ENCODE results near the gene PRUNE1.
A peak's percentile ranks its signal among the peaks of the same experiment; 100 is the strongest.

Gene PRUNE1

DNA sequence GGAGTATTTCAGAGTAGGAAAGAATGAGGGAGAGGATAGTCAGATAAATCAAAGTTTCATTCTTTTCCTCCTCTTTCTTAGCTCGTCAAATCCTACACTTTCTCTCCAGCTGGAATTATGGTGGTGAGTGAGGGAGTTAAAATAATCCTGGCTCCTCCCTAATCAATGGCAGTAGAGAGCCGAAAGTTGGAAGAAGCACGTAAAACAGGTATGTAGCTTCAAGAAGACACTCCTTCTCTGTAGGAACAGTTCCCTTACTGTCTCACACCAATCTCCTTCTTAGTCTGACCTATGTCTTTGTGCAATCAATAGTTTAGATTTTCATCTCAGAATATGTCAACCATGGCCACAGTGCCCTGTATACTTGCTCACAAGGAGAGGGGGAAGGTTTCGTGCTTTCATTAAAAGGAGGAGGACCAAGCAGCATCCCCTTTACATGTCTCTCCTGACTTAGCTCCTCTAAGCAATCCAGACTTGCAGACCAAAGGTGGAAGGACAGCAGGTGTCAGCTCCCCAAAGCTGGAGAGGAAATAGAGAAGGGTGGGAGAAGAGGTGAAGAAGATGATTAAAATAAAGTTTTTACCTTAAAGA lies 2.4 kb upstream of the PRUNE1 start:
- no peak for DNase-seq (ENCODE audit: low read depth in 2 of 3, low spot score in 2 of 3)

DNA sequence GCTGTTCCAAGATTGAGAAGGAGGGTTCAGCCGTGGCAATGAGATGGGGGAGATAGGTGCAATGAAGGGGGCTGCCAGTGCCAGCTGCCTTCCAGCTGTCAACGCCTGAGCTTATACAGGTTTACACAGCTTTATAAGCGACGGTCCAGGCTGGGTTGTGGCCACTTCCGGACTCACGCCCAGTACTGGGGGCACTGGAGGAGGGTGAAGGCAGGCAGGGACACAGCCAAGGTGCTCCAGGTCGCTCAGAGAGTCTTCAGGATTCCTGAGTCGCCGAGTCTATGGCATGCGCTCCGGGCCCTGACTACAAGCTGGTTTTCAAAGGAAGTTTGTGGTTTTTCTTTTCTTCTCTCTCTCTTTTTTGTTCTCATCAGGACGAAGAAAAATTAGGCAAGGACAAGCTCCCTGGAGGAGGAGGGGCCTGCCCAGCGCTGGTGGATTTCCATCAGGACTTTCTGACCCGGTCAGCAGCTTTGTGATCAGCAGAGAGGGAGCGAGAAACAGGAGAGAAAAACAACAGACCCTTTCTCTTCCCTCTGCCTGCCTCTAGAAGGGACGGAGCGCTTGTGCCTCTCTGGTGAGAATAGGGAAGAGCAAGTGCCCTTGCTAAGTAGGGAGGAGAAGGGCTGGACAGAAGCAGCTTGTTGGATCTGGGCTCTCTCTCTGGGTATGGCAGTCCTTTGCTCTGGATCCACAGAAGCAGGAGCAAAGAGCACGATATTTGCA lies 1.8 kb upstream of the PRUNE1 start, which contains the start of gene MINDY1:
Gene MINDY1 (minus strand): TSS at position 576 of the 726 bp plus-strand sequence. CDS start 4,285 bp downstream, outside the sequence.
- no peak for DNase-seq (ENCODE audit: low read depth in 2 of 3, low spot score in 2 of 3)

DNA sequence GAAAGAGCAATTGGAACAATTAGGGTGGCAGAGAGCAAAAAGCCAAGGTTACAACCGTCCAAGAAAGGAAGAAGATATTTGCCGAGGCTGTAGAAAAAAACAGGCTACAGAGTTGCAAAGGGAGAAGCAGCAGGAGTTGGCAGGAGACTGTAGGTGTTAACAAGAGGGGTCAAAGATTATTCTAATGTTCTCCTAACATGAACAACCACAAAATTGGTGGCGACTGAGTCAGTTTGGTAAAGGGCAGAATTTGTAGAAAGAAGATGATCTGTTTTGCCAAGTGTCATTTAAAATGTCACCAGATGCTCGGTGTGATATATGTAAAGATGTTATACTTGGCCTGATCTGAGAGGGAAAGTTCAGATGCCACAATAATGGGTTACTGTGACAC lies 401 bp upstream of the PRUNE1 start:
- no peak for DNase-seq (ENCODE audit: low read depth in 2 of 3, low spot score in 2 of 3)

DNA sequence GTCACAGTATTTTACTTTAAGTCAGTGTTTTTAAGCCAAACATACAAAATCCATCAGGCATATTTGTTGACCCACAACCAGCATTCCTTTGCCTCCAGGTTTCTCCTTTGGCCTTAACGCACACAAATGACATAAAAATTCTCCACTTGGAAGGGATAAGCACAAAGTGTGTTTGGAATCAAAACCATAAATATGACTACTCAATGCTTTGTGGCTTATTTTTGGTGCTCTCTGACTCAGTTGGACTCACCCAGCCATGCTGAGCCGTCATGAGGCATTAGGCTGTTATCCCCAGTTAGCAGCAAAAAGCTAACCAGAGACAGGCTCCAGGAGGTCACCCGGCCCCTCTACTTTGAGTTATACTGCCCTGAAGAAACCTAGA lies 948 bp downstream of the PRUNE1 start:
- no peak for DNase-seq (ENCODE audit: low read depth in 2 of 3, low spot score in 2 of 3)

DNA sequence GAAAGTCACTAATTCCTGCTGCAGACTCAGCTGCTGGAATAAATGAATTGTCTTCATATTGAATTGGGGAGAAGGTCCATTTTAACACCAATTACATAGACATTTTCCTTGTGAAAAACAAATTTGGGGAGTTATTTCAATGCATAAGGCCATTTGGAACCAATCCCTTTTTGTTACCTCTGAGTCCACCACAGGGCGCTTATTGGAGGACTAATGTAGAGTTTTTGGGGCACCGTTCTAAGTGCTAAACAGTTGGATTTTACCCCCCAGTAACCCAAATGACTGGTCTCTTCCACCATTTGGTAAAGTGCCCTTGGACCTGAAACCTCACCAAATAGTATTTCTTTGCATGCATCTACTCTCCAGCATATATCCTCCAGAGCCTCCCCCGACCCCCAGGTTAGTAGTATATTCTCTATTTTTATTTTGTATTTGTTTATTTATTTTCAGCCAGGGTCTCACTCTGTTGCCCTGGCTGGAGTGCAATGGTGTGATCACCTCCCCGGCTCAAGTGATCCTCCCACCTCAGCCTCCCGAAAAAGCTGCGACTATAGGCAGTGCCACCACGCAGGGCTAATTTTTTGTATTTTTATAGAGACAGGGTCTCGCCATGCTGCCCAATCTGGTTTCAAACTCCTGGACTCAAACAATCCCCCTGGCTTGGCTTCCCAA lies 1.6 kb downstream of the PRUNE1 start:
- no peak for DNase-seq (ENCODE audit: low read depth in 2 of 3, low spot score in 2 of 3)

DNA sequence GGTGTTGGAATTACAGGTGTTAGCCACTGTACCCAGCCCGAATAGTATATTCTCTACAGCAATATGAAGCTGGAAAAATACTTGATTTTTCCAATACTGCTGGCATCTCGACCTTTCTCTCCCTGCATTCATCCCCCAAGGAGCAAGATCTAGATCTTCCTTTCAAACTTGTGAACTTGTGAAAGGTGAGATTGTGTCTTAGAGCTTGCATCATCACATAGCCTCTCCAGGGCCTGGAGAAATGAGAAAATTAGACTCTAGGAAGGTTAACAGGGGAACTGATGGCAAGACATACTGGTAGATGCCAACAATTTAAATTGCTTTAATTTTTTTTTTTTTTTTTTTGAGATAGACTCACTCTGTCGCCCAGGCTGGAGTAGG lies 2.1 kb downstream of the PRUNE1 start:
- DNase-seq (ENCODE audit: low read depth in 2 of 3, low spot score in 2 of 3): no peak

DNA sequence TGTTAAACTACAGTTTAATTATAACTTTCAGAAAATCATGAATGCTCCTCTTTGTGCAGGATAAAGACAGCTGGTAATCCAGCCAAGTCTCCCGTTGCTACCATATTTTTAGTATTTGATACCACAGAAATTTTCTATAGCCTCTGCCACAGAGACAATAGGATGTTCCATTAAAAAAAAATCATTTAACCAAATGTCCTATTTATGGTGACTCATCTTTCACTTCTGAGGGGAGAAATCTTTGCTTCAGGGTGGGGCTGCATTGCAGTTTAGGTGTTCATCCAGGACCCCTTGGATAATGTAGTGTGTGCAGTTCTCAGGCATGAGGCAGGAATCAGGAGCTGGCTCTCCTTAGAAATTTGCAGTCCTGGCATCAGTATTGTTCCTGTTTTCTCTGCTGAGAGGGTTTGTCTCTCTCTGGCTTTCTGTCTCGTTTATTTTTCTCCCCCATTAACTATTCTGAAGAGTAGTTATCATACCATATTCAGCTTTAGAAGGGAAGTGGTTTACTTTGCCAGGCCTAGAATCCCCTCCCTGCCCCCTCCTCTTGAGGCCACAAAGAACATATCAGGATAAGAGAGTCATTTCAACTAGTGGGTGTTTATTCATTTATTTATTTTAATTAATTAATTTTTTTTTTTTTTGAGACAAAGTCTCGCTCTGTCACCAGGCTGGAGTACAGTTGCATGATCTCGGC lies 3.1 kb downstream of the PRUNE1 start:
- DNase-seq (ENCODE audit: low read depth in 2 of 3, low spot score in 2 of 3): no peak

DNA sequence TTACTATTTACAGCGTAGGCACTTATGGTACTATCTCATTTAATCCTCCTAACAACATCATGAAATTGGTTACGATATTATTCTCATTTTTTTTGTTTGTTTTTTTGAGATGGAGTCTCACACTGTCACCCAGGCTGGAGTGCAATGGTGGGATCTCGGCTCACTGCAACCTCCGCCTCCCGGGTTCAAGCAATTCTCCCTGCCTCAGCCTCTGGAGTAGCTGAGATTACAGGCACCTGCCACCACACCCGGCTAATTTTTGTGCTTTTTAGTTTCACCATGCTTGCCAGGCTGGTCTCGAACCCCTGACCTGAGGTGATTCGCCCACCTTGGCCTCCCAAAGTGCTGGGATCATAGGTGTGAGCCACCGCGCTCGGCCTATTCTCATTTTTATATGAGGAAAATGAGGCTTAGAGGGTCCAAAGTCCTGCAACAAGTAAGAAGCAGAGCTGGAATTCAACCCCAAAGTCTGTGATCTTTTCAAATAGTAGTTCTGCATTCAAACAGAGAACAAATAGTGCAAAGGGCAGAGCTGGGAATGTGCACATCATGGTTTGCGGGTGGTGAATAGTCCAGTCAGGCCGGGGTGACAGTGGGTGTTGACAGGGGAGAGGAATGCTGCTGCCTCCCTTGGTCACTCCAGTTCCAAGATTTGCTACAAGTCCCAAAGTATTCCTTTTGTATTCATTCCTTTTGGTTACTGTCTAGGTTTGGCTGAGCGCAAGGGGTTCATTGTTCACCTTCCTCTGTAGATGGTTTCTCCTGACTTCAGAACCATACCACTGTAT lies 4.6 kb downstream of the PRUNE1 start:
- DNase-seq (ENCODE audit: low read depth in 2 of 3, low spot score in 2 of 3): no peak

DNA sequence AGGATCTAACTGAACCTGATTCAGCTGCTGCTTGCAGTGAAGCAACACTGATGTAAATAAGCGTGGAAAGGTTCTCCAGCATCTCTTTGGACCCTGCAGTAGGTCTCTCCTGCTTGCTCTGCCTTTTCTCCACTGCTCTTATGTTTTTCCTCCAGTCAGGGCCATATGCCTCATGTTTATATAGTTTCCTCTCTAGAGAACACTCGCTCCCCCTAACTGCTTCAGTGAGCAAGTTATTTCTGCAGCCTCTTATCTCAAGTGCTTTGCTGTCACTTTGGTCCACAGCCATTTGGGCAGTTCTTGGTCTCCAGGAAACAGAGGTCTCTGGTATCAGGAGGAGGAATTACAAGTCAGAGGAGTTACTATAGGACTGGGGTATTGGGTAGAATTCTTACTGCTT lies 5.3 kb downstream of the PRUNE1 start:
- DNase-seq (ENCODE audit: low read depth in 2 of 3, low spot score in 2 of 3): no peak

DNA sequence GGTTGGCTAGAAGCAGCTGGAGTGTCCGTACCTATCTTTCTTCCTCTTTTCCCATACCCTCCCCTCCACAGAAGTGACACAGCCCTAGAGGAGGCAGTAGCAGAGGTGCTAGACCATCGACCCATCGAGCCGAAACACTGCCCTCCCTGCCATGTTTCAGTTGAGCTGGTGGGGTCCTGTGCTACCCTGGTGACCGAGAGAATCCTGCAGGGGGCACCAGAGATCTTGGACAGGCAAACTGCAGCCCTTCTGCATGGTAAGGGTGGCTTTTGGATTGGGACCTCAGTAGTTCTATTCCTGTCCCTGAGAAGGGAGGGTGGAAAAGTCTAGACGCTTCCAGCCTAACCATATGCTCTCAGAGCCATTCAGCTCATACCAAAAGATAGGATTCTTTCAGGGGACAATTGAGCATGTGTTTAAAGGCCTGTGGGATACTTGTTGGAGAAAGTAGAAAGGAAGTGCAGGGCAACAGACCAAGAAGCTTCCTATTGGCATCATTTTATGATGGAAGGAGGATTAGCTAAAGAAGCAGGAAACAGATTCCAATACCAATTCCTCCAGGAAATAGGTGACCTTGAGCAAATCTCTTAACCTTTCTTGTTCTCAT lies 16.4 kb downstream of the PRUNE1 start:
- peak in 2 of 3 experiments; percentile 52 to 55 for DNase-seq (ENCODE audit: low read depth in 2 of 3, low spot score in 2 of 3)

DNA sequence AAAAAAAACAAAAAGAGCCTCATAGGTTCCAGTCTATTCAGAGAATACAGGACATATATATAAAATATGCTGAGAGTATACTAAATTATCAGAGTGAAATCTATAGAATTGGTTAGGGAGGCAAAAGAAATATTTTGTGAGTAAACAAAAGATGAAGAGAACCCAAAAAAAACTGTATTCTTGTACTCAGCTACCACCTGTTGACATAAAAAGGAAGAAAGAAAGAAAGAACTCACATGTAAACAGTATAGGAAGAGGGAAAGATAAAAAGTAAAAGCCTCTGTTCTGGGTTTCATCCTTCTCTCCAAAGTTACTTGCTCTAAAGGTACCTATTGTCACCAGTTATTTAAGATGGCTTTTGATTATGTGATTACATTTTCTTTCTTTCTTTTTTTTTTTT lies 18.2 kb downstream of the PRUNE1 start:
- no peak for DNase-seq (ENCODE audit: low read depth in 2 of 3, low spot score in 2 of 3)

DNA sequence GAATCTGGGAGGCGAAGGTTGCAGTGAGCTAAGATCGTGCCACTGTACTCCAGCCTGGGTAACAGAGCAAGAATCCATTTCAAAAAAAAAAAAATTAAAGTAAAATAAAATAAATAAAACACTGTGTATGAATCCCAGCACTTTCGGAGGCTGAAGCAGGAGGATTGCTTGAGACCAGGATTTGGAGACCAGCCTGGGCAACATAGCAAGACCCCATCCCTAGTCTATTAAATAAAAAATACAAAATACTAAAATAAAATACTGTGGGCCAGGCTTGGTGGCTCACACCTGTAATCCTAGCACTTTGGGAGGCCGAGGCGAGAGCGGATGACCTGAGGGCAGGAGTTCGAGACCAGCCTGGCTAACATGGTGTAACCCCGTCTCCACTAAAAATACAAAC lies 23.9 kb downstream of the PRUNE1 start:
- no peak for DNase-seq (ENCODE audit: low read depth in 2 of 3, low spot score in 2 of 3)

DNA sequence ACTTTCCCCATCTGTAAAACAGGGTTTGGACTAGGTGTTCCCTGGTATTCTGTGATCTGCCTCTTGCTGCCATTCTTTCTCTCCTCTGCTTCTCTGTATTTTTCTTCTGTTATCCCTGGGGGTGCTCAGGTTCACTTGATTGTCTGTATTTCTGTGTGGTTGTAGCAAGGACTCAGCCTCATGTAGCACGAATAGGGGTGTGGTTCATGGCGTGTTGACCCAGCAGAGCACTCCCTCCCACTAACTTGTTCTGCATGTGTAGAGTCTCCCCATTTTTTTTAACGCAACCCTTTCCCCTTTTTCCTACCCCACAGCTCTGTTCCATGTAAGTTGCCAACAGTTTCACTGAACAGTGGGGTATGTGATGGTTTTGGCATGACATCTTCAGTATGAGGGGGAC lies 26.9 kb downstream of the PRUNE1 start:
- no peak for DNase-seq (ENCODE audit: low read depth in 2 of 3, low spot score in 2 of 3)

DNA sequence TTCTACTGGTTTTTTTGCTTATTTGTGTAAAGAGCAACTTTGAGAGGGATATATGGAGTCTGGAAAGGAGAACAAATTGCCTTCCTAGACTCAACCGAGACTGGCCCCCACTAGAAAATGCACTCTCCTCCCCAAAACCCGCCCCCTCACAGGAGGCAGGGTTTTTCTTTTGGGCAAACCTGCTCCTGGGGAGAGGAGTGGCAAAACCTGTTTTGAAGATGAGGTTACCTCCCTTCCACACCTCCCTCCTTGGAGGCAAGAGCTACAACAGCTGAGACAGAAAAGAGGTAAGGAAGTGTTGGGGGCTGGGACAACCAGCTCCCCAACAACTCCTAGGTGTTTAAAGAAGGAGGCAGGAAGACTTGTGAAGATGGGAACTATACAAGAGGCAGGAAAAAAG lies 28.1 kb downstream of the PRUNE1 start, which contains the start of gene BNIPL:
Gene BNIPL (plus strand): TSS at position 231 of the 400 bp plus-strand sequence. CDS start 140 bp downstream, at position 371.
- no peak for DNase-seq (ENCODE audit: low read depth in 2 of 3, low spot score in 2 of 3)

DNA sequence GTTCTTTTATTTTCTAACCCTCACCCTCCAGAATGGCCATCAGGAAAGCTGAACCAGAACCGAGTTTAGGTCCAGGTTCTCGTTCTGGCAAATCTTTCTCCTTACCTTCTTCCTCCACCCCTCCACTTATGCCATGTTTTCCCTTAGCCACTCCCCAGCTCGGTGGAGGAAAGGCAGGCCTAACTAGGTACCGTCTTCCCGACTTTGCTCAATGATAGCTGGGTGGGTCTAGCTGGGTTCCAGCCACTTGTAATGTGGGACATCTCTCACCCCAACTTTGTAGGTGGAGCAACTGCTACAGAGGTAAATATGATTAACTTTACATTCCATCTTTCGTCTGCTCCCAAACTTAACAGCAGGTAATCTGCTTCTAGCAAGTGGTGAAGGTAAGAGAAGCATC lies 28.8 kb downstream of the PRUNE1 start:
- no peak for DNase-seq (ENCODE audit: low read depth in 2 of 3, low spot score in 2 of 3)

DNA sequence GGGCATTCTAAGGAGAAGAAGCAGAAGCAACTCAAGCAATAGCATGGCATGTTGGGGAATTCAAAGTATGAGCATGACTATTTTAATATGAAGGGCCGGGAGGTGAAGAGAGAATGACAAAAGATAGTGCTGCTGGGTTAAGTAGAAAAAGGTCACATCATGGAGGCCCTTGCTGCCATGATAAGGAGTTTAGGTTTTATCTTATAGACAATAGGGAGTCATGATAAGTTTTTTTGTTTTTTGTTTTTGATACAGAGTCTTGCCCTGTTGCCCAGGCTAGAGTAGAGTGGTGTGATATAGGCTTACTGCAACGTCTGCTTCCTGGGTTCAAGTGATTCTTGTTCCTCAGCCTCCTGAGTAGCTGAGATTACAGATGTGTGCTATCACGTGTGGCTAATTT lies 31.3 kb downstream of the PRUNE1 start:
- no peak for DNase-seq (ENCODE audit: low read depth in 2 of 3, low spot score in 2 of 3)

DNA sequence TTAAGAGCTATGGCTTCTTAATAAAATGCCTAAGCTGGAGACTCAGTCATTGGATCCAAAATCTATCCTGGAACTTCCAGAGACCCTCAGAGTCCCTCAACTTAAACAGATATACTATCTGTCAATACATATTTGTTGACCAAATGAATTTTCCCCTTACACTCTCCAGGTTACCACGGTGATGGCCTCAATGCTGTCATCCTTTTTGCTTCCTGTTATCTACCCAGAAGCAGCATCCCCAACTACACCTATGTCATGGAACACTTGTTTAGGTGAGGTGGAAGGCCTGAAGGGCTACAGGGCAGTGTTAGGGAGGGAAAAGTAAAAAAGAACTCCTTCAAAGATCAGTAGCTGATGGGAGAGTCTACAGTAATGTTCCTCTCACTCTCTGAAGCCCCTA lies 34.9 kb downstream of the PRUNE1 start:
- no peak for DNase-seq (ENCODE audit: low read depth in 2 of 3, low spot score in 2 of 3)

DNA sequence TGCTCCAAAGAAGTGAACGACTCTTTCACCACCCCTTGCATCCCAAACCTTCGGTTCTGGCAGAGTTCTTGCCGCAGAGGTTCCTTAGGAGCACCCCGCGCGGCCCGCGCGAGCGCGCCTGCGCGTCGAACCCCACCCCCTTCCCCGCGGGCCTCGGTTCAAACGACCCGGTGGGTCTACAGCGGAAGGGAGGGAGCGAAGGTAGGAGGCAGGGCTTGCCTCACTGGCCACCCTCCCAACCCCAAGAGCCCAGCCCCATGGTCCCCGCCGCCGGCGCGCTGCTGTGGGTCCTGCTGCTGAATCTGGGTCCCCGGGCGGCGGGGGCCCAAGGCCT lies 39.3 kb downstream of the PRUNE1 start, which contains the start of gene C1orf56:
Gene C1orf56 (plus strand): TSS at position 161 of the 334 bp plus-strand sequence. CDS start 97 bp downstream, at position 258.
- no peak for DNase-seq (ENCODE audit: low read depth in 2 of 3, low spot score in 2 of 3)

DNA sequence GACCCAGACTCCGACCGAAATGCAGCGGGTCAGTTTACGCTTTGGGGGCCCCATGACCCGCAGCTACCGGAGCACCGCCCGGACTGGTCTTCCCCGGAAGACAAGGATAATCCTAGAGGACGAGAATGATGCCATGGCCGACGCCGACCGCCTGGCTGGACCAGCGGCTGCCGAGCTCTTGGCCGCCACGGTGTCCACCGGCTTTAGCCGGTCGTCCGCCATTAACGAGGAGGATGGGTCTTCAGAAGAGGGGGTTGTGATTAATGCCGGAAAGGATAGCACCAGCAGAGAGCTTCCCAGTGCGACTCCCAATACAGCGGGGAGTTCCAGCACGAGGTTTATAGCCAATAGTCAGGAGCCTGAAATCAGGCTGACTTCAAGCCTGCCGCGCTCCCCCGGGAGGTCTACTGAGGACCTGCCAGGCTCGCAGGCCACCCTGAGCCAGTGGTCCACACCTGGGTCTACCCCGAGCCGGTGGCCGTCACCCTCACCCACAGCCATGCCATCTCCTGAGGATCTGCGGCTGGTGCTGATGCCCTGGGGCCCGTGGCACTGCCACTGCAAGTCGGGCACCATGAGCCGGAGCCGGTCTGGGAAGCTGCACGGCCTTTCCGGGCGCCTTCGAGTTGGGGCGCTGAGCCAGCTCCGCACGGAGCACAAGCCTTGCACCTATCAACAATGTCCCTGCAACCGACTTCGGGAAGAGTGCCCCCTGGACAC lies 39.8 kb downstream of the PRUNE1 start:
- peak in 1 of 3 experiments; percentile 27 for DNase-seq (ENCODE audit: low read depth in 2 of 3, low spot score in 2 of 3)

DNA sequence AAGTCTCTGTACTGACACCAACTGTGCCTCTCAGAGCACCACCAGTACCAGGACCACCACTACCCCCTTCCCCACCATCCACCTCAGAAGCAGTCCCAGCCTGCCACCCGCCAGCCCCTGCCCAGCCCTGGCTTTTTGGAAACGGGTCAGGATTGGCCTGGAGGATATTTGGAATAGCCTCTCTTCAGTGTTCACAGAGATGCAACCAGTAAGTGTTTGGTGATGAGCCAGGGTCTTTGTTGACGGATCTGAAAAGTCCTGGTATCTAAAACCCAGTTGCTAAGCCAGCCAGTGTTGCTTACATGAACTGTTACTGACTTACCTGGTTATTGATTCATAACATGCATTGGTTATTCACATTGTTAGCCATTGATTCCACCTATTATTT lies 40.4 kb downstream of the PRUNE1 start:
- DNase-seq (ENCODE audit: low read depth in 2 of 3, low spot score in 2 of 3): no peak

Measured in activated CD8-positive, alpha-beta memory T cell treated with anti-CD3 and anti-CD28 coated beads for 48 hours (primary cell).